ENCODE data around the gene HMGN4. TPM values are rescaled to one million over a fixed set of nuclear protein-coding genes. Genes with fewer than 3 reads are reported as not detected.

The HMGN4 gene
- total RNA-seq, 1 experiment from 2014 or later, result 29.6 TPM

DNA sequence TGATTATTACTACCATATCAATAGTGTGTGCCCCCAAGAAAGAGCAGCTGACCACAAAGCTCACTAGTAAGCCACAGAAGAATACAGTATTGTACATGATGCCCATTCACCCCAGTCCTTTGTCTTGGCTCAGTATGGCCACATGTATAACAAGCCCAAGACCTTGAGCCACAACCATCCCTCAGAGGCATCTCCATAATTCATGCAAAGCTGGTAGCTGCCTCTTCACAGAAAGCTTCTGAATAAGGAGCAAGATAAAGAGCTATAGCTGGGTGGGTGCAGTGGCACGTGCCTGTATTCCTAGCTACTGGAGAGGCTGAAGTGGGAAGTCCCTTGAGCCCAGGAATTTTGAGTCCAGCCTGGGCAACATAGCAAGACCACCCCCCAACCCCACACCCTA, 42.9 kb upstream of the HMGN4 start:
- Histone ChIP-seq H3K4me3 (ENCODE audit: low read depth, low read length) (no peak overlapping the region), H3K36me3 (ENCODE audit: control insufficient read depth, insufficient read depth, low read length) (no peaks in the 10 kb centered on the region), H3K4me1 (peaks cover 43% of the 10 kb centered on the region), H3K9me3 (no peaks in the 10 kb centered on the region), H3K27me3 (replicated peaks; ENCODE audit: control insufficient read depth, insufficient read depth, low read length) (no peaks in the 10 kb centered on the region)
- Mint-ChIP-seq H3K27ac (ENCODE audit: unreplicated experiment) (no peak overlapping the region), H3K9me3 (ENCODE audit: unreplicated experiment) (no peaks in the 10 kb centered on the region), H3K36me3 (ENCODE audit: insufficient read depth, unreplicated experiment) (no peaks in the 10 kb centered on the region), H3K4me1 (ENCODE audit: low read depth, unreplicated experiment) (peaks cover 33% of the 10 kb centered on the region), H3K27me3 (ENCODE audit: insufficient read depth, unreplicated experiment) (no peaks in the 10 kb centered on the region), H3K4me3 (ENCODE audit: unreplicated experiment) (no peak overlapping the region)
- no peak for DNase-seq
- TF ChIP-seq, protein P1, sequence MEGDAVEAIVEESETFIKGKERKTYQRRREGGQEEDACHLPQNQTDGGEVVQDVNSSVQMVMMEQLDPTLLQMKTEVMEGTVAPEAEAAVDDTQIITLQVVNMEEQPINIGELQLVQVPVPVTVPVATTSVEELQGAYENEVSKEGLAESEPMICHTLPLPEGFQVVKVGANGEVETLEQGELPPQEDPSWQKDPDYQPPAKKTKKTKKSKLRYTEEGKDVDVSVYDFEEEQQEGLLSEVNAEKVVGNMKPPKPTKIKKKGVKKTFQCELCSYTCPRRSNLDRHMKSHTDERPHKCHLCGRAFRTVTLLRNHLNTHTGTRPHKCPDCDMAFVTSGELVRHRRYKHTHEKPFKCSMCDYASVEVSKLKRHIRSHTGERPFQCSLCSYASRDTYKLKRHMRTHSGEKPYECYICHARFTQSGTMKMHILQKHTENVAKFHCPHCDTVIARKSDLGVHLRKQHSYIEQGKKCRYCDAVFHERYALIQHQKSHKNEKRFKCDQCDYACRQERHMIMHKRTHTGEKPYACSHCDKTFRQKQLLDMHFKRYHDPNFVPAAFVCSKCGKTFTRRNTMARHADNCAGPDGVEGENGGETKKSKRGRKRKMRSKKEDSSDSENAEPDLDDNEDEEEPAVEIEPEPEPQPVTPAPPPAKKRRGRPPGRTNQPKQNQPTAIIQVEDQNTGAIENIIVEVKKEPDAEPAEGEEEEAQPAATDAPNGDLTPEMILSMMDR (IDR thresholded peaks at IDR 0.05; ENCODE audit: insufficient read depth in 1 of 2, low read depth in 1 of 2, low read length in 1 of 2, severe bottlenecking in 1 of 2, unreplicated experiment in 1 of 2), result no peak
- BruUV-seq (replicated peaks), result no TSS peak
- intact Hi-C loops (cut with micrococcal nuclease; ENCODE audit: unreplicated experiment), result no loop called here
- POLR2A ChIA-PET, result no interaction called here
- CTCF ChIA-PET, result interaction anchor here (0.8 kb wide), 1 partner anchor 51 kb away, joined by 3 read pairs; no protein-coding TSS in a partner anchor

DNA sequence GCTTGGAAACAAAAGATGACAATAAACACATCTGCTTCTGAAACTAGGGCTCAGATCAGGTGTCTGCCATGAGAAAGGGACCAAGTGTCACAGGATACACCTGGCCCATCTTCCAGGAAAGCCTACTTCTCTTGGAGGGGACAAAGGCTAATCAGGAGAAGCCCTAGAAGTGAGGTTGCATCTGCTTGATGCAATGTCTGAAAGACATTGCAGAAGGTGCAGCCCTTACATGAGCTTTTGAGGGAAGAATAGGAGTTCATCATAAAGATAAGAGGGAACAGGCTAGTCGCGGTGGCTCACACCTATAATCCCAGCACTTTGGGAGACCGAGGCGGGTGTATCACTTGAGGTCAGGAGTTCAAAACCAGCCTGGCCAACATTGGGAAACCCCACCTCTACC, 40.6 kb upstream of the HMGN4 start:
- no peak overlapping the region for H3K27ac Mint-ChIP-seq (ENCODE audit: unreplicated experiment)
- no TSS peak for BruUV-seq (replicated peaks)
- no peak overlapping the region for H3K4me3 ChIP-seq (ENCODE audit: low read depth, low read length)
- no peaks in the 10 kb centered on the region for H3K36me3 ChIP-seq (ENCODE audit: control insufficient read depth, insufficient read depth, low read length)
- no peak overlapping the region for H3K4me3 Mint-ChIP-seq (ENCODE audit: unreplicated experiment)
- H3K9me3 Mint-ChIP-seq (ENCODE audit: unreplicated experiment), result no peaks in the 10 kb centered on the region
- H3K4me1 ChIP-seq, result peaks cover 38% of the 10 kb centered on the region
- ChIA-PET CTCF (interaction anchor here (1.5 kb wide), 1 partner anchor 156 kb away, joined by 7 read pairs; no protein-coding TSS in a partner anchor), POLR2A (no interaction called here)
- H3K27me3 Mint-ChIP-seq (ENCODE audit: insufficient read depth, unreplicated experiment), result no peaks in the 10 kb centered on the region
- H3K27me3 ChIP-seq (replicated peaks; ENCODE audit: control insufficient read depth, insufficient read depth, low read length), result no peaks in the 10 kb centered on the region
- no peaks in the 10 kb centered on the region for H3K36me3 Mint-ChIP-seq (ENCODE audit: insufficient read depth, unreplicated experiment)
- H3K4me1 Mint-ChIP-seq (ENCODE audit: low read depth, unreplicated experiment), result peaks cover 30% of the 10 kb centered on the region
- no peak for DNase-seq
- H3K9me3 ChIP-seq, result no peaks in the 10 kb centered on the region
- TF ChIP-seq, protein P1 (IDR thresholded peaks at IDR 0.05; ENCODE audit: insufficient read depth in 1 of 2, low read depth in 1 of 2, low read length in 1 of 2, severe bottlenecking in 1 of 2, unreplicated experiment in 1 of 2), result no peak
- intact Hi-C loops (cut with micrococcal nuclease; ENCODE audit: unreplicated experiment), result no loop called here

DNA sequence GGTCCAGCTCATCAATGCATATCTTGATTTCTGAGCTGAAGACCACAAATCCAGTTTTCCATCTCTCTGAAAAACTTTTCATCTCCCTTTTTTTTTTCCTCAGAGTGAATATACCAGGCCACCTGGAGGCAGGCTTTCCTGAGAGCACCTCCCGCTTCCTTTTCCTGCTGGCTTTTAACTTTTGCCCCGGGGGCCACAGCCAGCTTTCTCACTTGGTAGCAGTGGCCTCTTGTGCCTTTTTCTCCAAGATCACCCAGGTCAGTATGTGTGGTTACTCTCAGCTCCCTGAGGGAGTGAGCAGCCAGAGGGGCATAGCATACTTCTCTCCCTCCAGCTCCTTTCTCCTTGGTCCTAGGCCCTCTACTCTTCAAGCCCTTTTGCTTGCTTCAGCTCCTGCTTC, 38.1 kb upstream of the HMGN4 start, which contains the start of gene BTN1A1:
TSS of gene BTN1A1 (plus strand) at position 202 of the 400 bp plus-strand sequence. CDS start 984 bp downstream, outside the sequence.
- peaks cover 23% of the 10 kb centered on the region for H3K4me1 Mint-ChIP-seq (ENCODE audit: low read depth, unreplicated experiment)
- no TSS peak for BruUV-seq (replicated peaks)
- peak within 1 kb of the TSS; percentile 38; the same call in 1 of the 2 replicates for H3K4me3 ChIP-seq (ENCODE audit: low read depth, low read length)
- peak within 1 kb of the TSS; percentile 88 for H3K4me3 Mint-ChIP-seq (ENCODE audit: unreplicated experiment)
- intact Hi-C loops (cut with micrococcal nuclease; ENCODE audit: unreplicated experiment), result no loop called here
- CTCF ChIA-PET, result interaction anchor here (1.4 kb wide), 1 partner anchor 158 kb away, joined by 4 read pairs; no protein-coding TSS in a partner anchor
- peak within 1 kb of the TSS; percentile 82 for H3K27ac Mint-ChIP-seq (ENCODE audit: unreplicated experiment)
- TF ChIP-seq, protein P1 (IDR thresholded peaks at IDR 0.05; ENCODE audit: insufficient read depth in 1 of 2, low read depth in 1 of 2, low read length in 1 of 2, severe bottlenecking in 1 of 2, unreplicated experiment in 1 of 2), result no peak
- no peaks in the 10 kb centered on the region for H3K9me3 ChIP-seq
- no peaks in the 10 kb centered on the region for H3K27me3 ChIP-seq (replicated peaks; ENCODE audit: control insufficient read depth, insufficient read depth, low read length)
- peaks cover 28% of the 10 kb centered on the region for H3K4me1 ChIP-seq
- H3K27me3 Mint-ChIP-seq (ENCODE audit: insufficient read depth, unreplicated experiment), result no peaks in the 10 kb centered on the region
- H3K9me3 Mint-ChIP-seq (ENCODE audit: unreplicated experiment), result no peaks in the 10 kb centered on the region
- no peaks in the 10 kb centered on the region for H3K36me3 Mint-ChIP-seq (ENCODE audit: insufficient read depth, unreplicated experiment)
- POLR2A ChIA-PET, result no interaction called here
- no peaks in the 10 kb centered on the region for H3K36me3 ChIP-seq (ENCODE audit: control insufficient read depth, insufficient read depth, low read length)
- peak; percentile 30 to 51 for DNase-seq
